Endothelial cell of umbilical vein (primary cell): ENCODE measurements around the gene HES2. TPM values are rescaled to one million over a fixed set of nuclear protein-coding genes. Genes with fewer than 3 reads are reported as not detected.

Source experiments
- BruUV-seq: library from RNA; stranded (reverse); fragments of 400-500 nt; replicated peaks from 2 replicates; lab custom pipeline; 2021; lab: Mats Ljungman, UMichigan
- CTCF ChIA-PET: fragments of 300-600, 350-600 bp; sonication (Branson Sonifier 250); formaldehyde crosslinking; loops from one replicate; lab custom pipeline; 2021; ENCODE audit warnings: antibody characterized with exemption, inconsistent platforms; lab: Charles Lee
- POLR2A ChIA-PET: fragments of 300-600, 350-600 bp; sonication (Branson Sonifier 250); formaldehyde crosslinking; loops from one replicate; lab custom pipeline; 2021; ENCODE audit warnings: antibody characterized with exemption, inconsistent platforms; lab: Charles Lee
- DNase-seq: peaks from one replicate; pipeline ENCODE4 v3.0.0-alpha.2; 2011; ENCODE audit warnings: low read depth, low spot score
- FAIRE-seq: peaks from 2 replicates; lab custom pipeline; 2011; peaks lifted over from hg19 to GRCh38; lab: Jason Lieb, UNC
- H2AFZ ChIP-seq: 2 replicates; pipeline ENCODE4 v1.6.0; 2012; ENCODE audit warnings: low read depth, low read length, control low read depth, inconsistent platforms
- H3K27ac ChIP-seq: 2 replicates; pipeline ENCODE4 v1.5.1; 2011; ENCODE audit warnings: low read depth, mild to moderate bottlenecking, control low read depth, low read length, moderate library complexity; ENCODE audit not compliant: insufficient read depth
- H3K27me3 ChIP-seq, 2 experiments: 2 replicates each; pipeline versions ENCODE4 v1.6.0 to v1.6.1; 2011; ENCODE audit warnings: low read length in 2 of 2, mixed read lengths in 1 of 2; ENCODE audit not compliant: control insufficient read depth in 2 of 2, insufficient read depth in 2 of 2
- H3K36me3 ChIP-seq, 2 experiments: 2 replicates in 1 of 2; 3 replicates in 1 of 2; pipeline ENCODE4 v1.5.1; 2011; ENCODE audit warnings: low read length in 2 of 2, mild to moderate bottlenecking in 1 of 2, moderate library complexity in 1 of 2; ENCODE audit not compliant: control insufficient read depth in 2 of 2, insufficient read depth in 2 of 2; ENCODE audit errors: extremely low read depth in 1 of 2
- H3K4me1 ChIP-seq: 3 replicates; pipeline ENCODE4 v1.5.1; 2011; ENCODE audit warnings: mild to moderate bottlenecking, low read length; ENCODE audit not compliant: control insufficient read depth, insufficient read depth; ENCODE audit errors: extremely low read depth
- H3K4me2 ChIP-seq: 2 replicates; pipeline ENCODE4 v1.6.1; 2011; ENCODE audit warnings: low read length, control low read depth, mixed read lengths; ENCODE audit not compliant: insufficient read depth
- H3K4me3 ChIP-seq, 3 experiments: fragments of 200-600 bp in 1 of 3; sonication (generic), shearing (Covaris generic) in 1 of 3; replicated peaks in 1 of 3; 2 replicates each; pipeline ENCODE4 v1.5.1; 2011 to 2016; ENCODE audit warnings: control low read depth in 3 of 3, low read length in 3 of 3, mild to moderate bottlenecking in 2 of 3, inconsistent platforms in 1 of 3, low read depth in 1 of 3, moderate library complexity in 1 of 3; ENCODE audit not compliant: insufficient read depth in 1 of 3
- H3K79me2 ChIP-seq: 2 replicates; pipeline ENCODE4 v1.6.0; 2012; ENCODE audit warnings: low read length, inconsistent platforms; ENCODE audit not compliant: control insufficient read depth, insufficient read depth
- H3K9ac ChIP-seq: replicated peaks from 2 replicates; pipeline ENCODE3; 2011; ENCODE audit warnings: low read length, control low read depth; ENCODE audit not compliant: insufficient read depth; ENCODE audit errors: extremely low read depth
- H3K9me1 ChIP-seq: replicated peaks from 3 replicates; pipeline ENCODE4 v1.6.0; 2011; ENCODE audit warnings: mild to moderate bottlenecking, low read length; ENCODE audit not compliant: control insufficient read depth, insufficient read depth; ENCODE audit errors: extremely low read depth
- H3K9me3 ChIP-seq: replicated peaks from 2 replicates; pipeline ENCODE4 v1.5.1; 2012; ENCODE audit warnings: low read length, inconsistent platforms; ENCODE audit not compliant: control insufficient read depth, insufficient read depth
- H4K20me1 ChIP-seq: replicated peaks from 2 replicates; pipeline ENCODE3; 2011; ENCODE audit warnings: mild to moderate bottlenecking, low read length; ENCODE audit not compliant: control insufficient read depth, insufficient read depth; ENCODE audit errors: extremely low read depth
- EZH2 ChIP-seq: IDR thresholded peaks from 2 replicates; pipeline ENCODE4 v1.6.1; 2012; ENCODE audit warnings: borderline replicate concordance, low read depth, mild to moderate bottlenecking, moderate library complexity, low read length, inconsistent platforms; ENCODE audit not compliant: severe bottlenecking
- FOS ChIP-seq: IDR thresholded peaks from 2 replicates; pipeline ENCODE4 v1.6.1; 2011; ENCODE audit warnings: mild to moderate bottlenecking, low read length, moderate library complexity, borderline replicate concordance; ENCODE audit not compliant: insufficient read depth
- GATA2 ChIP-seq: IDR thresholded peaks from 2 replicates; pipeline ENCODE4 v1.7.0; 2011; ENCODE audit warnings: low read depth, mild to moderate bottlenecking, moderate library complexity, mixed read lengths, low read length; ENCODE audit not compliant: insufficient read length, insufficient read depth
- JUN ChIP-seq: IDR thresholded peaks from 2 replicates; pipeline ENCODE4 v1.6.1; 2011; ENCODE audit warnings: borderline replicate concordance, low read depth; ENCODE audit not compliant: insufficient read length, insufficient read depth
- MYC ChIP-seq: IDR thresholded peaks from one replicate; pipeline ENCODE4 v1.6.1; 2011; ENCODE audit warnings: mild to moderate bottlenecking, low read depth, low read length
- POLR2A ChIP-seq: IDR thresholded peaks from 2 replicates; pipeline ENCODE4 v1.6.1; 2012; ENCODE audit warnings: low read depth, mild to moderate bottlenecking, control low read depth, low read length
- POLR2AphosphoS5 ChIP-seq: IDR thresholded peaks from 2 replicates; pipeline ENCODE4 v1.6.1; 2012; ENCODE audit warnings: low read depth, mild to moderate bottlenecking, control low read depth, low read length, moderate library complexity; ENCODE audit not compliant: insufficient read depth
- dilution Hi-C: fragments of 300-500 bp; cut with MboI; formaldehyde crosslinking; loops from one replicate; pipeline ENCODE4 v1.15.0; 2019; ENCODE audit warnings: low sequenced_read_pairs; ENCODE audit not compliant: extremely low pct_ligation_motif_present
- intact Hi-C: fragments of 100-400 bp; cut with micrococcal nuclease; formaldehyde crosslinking; loops from one replicate; pipeline ENCODE4 v1.10.0; 2022
- polyA plus RNA-seq, 4 experiments: library from polyadenylated mRNA; depleted of rRNA in 3 of 4; stranded (reverse) in 3 of 4; unstranded in 1 of 4; fragments of >200 nt; gene quantifications; 2 replicates each; pipeline versions ENCODE4 v1.2.1 to v1.2.3, GENCODE V29; 2011 to 2012; ENCODE audit warnings: missing spikeins in 1 of 4
- total RNA-seq: library from RNA; stranded (reverse); gene quantifications from 2 replicates; pipeline ENCODE4 v1.2.3, GENCODE V29; 2021
- TF ChIP-seq, protein P1 (sequence below), 2 donors: IDR thresholded peaks; 1 replicate in 1 of 2; 2 replicates in 1 of 2; pipeline ENCODE4 v1.5.1; 2011; ENCODE audit warnings: low read length in 2 of 2, mild to moderate bottlenecking in 2 of 2, moderate library complexity in 2 of 2, control low read depth in 1 of 2, inconsistent platforms in 1 of 2, low read depth in 1 of 2; ENCODE audit not compliant: insufficient read depth in 1 of 2; ENCODE audit errors: extremely low read depth in 1 of 2
- TF ChIP-seq, protein P2 (sequence below): IDR thresholded peaks from 2 replicates; pipeline ENCODE4 v1.6.1; 2011; ENCODE audit not compliant: insufficient read depth, insufficient read length

HES2 gene
- total and polyA plus RNA-seq, 2 donors (not counting 3 experiments of a cell fraction or from before 2014, with no cell fraction given) = 3.6 to 9.4 TPM

DNA sequence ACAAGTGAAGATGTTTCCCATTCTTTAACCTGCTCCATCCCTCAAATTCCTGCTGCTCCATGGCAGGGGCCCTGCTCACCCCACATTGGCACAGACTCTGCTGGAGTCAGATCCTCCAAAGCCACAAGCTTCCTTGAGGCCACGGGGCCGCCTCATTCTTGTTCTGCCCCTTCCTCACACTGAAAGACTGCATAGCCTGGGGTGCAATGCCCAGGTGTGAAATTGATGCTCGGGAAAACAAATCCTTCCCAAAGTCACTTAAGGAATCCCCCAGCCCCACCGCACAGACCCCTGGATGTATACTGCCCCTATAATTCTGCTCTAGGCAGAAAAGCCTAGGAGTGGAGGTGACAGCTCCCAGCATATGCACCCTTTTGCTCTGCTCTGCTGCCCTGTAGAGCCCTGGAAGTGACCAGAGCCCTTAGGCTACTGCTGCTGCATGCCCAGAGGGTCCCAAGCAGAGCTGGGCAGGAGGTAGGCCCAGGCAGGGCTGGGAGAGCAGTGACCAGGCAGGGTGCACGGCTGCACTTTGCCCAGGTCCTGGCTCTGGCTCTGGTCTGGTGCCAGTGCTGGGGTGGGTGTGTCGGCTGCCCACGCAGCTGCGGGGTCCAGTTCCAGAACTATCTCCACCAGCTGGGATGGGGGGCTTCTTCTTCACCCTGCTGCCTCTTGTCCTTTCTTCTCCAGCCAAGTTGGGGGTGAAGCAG lies 1.6 kb downstream of the HES2 start:
- no peak overlapping the region for H3K9ac ChIP-seq
- H3K36me3 ChIP-seq = no peaks in the 10 kb centered on the region
- H3K27ac ChIP-seq = no peak overlapping the region
- H3K9me3 ChIP-seq = no peaks in the 10 kb centered on the region
- H2AFZ ChIP-seq = no peak overlapping the region
- no peaks in the 10 kb centered on the region for H4K20me1 ChIP-seq
- TF ChIP-seq POLR2AphosphoS5 = no peak
- TF ChIP-seq, protein P1, sequence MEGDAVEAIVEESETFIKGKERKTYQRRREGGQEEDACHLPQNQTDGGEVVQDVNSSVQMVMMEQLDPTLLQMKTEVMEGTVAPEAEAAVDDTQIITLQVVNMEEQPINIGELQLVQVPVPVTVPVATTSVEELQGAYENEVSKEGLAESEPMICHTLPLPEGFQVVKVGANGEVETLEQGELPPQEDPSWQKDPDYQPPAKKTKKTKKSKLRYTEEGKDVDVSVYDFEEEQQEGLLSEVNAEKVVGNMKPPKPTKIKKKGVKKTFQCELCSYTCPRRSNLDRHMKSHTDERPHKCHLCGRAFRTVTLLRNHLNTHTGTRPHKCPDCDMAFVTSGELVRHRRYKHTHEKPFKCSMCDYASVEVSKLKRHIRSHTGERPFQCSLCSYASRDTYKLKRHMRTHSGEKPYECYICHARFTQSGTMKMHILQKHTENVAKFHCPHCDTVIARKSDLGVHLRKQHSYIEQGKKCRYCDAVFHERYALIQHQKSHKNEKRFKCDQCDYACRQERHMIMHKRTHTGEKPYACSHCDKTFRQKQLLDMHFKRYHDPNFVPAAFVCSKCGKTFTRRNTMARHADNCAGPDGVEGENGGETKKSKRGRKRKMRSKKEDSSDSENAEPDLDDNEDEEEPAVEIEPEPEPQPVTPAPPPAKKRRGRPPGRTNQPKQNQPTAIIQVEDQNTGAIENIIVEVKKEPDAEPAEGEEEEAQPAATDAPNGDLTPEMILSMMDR (IDR thresholded peaks at IDR 0.05; ENCODE audit: extremely low read depth in 1 of 2, insufficient read depth in 1 of 2, low read depth in 1 of 2, low read length in 2 of 2) = no peak
- TF ChIP-seq, protein P2, sequence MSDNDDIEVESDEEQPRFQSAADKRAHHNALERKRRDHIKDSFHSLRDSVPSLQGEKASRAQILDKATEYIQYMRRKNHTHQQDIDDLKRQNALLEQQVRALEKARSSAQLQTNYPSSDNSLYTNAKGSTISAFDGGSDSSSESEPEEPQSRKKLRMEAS = no peak
- TF ChIP-seq GATA2 = no peak
- TF ChIP-seq MYC = no peak
- no peak for TF ChIP-seq EZH2
- no peak for TF ChIP-seq POLR2A
- no peak for TF ChIP-seq FOS
- TF ChIP-seq JUN = no peak
- ChIA-PET CTCF (interaction anchor here (0.6 to 11.1 kb wide), 2 partner anchors 19 to 25 kb away, joined by 3 to 202 read pairs; no protein-coding TSS in a partner anchor), POLR2A (no interaction called here)
- peaks cover 26% of the 10 kb centered on the region for H3K4me1 ChIP-seq
- BruUV-seq = no TSS peak
- peaks cover 4 to 8% of the 10 kb centered on the region in 2 experiments for H3K27me3 ChIP-seq
- dilution Hi-C loops = no loop called here
- intact Hi-C loops = no loop called here
- peak; percentile 21 for FAIRE-seq
- H3K4me2 ChIP-seq = no peak overlapping the region
- no peak overlapping the region for H3K4me3 ChIP-seq
- H3K9me1 ChIP-seq = no peaks in the 10 kb centered on the region
- DNase-seq = no peak
- no peaks in the 10 kb centered on the region for H3K79me2 ChIP-seq
